ENCODE results near the gene MAN2B1. TPM values are rescaled to one million over a fixed set of nuclear protein-coding genes. Genes with fewer than 3 reads are reported as not detected.

The MAN2B1 gene
- total RNA-seq, 1 experiment from 2014 or later, result 48.2 TPM

DNA sequence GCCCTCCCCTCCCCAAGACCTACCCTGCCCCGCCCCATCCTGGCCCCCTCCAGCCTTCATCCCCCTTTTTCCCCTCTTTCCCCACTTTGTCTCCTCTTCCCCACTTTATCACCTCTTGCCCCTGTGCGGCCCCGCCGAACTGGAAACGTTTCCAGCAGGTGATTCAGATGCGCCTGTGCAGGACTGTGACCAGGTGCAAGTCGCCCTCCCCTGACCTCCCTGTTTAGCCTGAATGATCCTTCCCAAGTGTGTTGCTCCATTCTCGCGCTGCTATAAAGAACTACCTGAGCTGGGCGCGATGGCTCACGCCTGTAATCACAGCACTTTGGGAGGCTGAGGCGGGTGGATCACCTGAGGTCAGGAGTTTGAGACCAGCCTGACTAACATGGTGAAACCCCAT lies 29.9 kb downstream of the MAN2B1 start:
- no peaks in the 10 kb centered on the region for H3K36me3 ChIP-seq (ENCODE audit: low read depth)
- DNase-seq, result no peak
- CTCF ChIA-PET, result no interaction called here
- H3K27me3 ChIP-seq (ENCODE audit: insufficient read depth, low read depth), result no peaks in the 10 kb centered on the region
- H3F3A ChIP-seq (ENCODE audit: insufficient read depth, low read depth), result peaks cover 27% of the 10 kb centered on the region
- TF ChIP-seq EZH2 (IDR thresholded peaks at IDR 0.05; ENCODE audit: low read depth), result no peak
- TF ChIP-seq, protein P1, sequence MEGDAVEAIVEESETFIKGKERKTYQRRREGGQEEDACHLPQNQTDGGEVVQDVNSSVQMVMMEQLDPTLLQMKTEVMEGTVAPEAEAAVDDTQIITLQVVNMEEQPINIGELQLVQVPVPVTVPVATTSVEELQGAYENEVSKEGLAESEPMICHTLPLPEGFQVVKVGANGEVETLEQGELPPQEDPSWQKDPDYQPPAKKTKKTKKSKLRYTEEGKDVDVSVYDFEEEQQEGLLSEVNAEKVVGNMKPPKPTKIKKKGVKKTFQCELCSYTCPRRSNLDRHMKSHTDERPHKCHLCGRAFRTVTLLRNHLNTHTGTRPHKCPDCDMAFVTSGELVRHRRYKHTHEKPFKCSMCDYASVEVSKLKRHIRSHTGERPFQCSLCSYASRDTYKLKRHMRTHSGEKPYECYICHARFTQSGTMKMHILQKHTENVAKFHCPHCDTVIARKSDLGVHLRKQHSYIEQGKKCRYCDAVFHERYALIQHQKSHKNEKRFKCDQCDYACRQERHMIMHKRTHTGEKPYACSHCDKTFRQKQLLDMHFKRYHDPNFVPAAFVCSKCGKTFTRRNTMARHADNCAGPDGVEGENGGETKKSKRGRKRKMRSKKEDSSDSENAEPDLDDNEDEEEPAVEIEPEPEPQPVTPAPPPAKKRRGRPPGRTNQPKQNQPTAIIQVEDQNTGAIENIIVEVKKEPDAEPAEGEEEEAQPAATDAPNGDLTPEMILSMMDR (conservative IDR thresholded peaks at IDR 0.05), result no peak
- no TSS peak for BruUV-seq (replicated peaks)
- POLR2A ChIA-PET (ENCODE audit: unreplicated experiment), result no interaction called here
- no peaks in the 10 kb centered on the region for H4K20me1 ChIP-seq (ENCODE audit: insufficient read depth)
- H3K79me2 ChIP-seq (ENCODE audit: low read depth), result no peaks in the 10 kb centered on the region
- intact Hi-C loops (cut with micrococcal nuclease; ENCODE audit: unreplicated experiment), result no loop called here
- H3K27ac ChIP-seq, result no peak overlapping the region
- H2AFZ ChIP-seq, result no peak overlapping the region
- no peaks in the 10 kb centered on the region for H3K9me2 ChIP-seq (ENCODE audit: insufficient read depth)
- no peaks in the 10 kb centered on the region for H3K4me1 ChIP-seq (replicated peaks; ENCODE audit: insufficient read depth)
- H3K4me2 ChIP-seq, result no peak overlapping the region
- H3K4me3 ChIP-seq, result no peak overlapping the region
- H3K9me3 ChIP-seq (ENCODE audit: insufficient read depth, low read depth), result peaks cover 12% of the 10 kb centered on the region; the same call in 1 of the 2 replicates

DNA sequence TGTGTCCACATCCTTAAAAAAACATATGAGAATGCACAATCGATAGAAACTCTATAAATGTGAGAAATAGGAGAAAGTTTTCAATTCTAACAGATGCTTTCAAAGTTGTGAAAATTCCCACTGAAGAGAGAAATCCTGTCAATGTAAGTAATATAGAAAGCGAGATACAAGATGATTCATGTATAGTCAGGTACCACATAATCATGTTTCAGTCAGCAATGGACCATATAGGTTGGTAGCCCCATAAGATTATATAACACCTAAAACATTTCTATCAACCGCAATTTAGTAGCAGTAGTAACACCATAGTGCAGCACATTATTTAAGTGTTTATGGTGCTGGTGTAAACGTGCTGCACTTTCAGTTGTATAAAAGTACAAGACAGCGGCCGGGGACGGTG lies 37.3 kb downstream of the MAN2B1 start:
- POLR2A ChIA-PET (ENCODE audit: unreplicated experiment), result no interaction called here
- CTCF ChIA-PET, result no interaction called here
- Histone ChIP-seq H3K79me2 (ENCODE audit: low read depth) (no peaks in the 10 kb centered on the region), H3K27me3 (ENCODE audit: insufficient read depth, low read depth) (no peaks in the 10 kb centered on the region), H2AFZ (no peak overlapping the region), H3K4me2 (no peak overlapping the region), H3K4me3 (0 out of 2 replicates have a peak overlapping the region, but pooled peaks have one; percentile 0), H3K4me1 (replicated peaks; ENCODE audit: insufficient read depth) (no peaks in the 10 kb centered on the region), H3F3A (ENCODE audit: insufficient read depth, low read depth) (peaks cover 63% of the 10 kb centered on the region), H4K20me1 (ENCODE audit: insufficient read depth) (no peaks in the 10 kb centered on the region), H3K9me3 (ENCODE audit: insufficient read depth, low read depth) (peaks cover 81% of the 10 kb centered on the region), H3K27ac (no peak overlapping the region), H3K36me3 (ENCODE audit: low read depth) (peaks cover 65% of the 10 kb centered on the region), H3K9me2 (ENCODE audit: insufficient read depth) (no peaks in the 10 kb centered on the region)
- TF ChIP-seq, protein P1 (conservative IDR thresholded peaks at IDR 0.05), result no peak
- no peak for TF ChIP-seq EZH2 (IDR thresholded peaks at IDR 0.05; ENCODE audit: low read depth)
- BruUV-seq (replicated peaks), result no TSS peak
- intact Hi-C loops (cut with micrococcal nuclease; ENCODE audit: unreplicated experiment), result no loop called here
- DNase-seq, result peak in 1 of 2 experiments; percentile 17

DNA sequence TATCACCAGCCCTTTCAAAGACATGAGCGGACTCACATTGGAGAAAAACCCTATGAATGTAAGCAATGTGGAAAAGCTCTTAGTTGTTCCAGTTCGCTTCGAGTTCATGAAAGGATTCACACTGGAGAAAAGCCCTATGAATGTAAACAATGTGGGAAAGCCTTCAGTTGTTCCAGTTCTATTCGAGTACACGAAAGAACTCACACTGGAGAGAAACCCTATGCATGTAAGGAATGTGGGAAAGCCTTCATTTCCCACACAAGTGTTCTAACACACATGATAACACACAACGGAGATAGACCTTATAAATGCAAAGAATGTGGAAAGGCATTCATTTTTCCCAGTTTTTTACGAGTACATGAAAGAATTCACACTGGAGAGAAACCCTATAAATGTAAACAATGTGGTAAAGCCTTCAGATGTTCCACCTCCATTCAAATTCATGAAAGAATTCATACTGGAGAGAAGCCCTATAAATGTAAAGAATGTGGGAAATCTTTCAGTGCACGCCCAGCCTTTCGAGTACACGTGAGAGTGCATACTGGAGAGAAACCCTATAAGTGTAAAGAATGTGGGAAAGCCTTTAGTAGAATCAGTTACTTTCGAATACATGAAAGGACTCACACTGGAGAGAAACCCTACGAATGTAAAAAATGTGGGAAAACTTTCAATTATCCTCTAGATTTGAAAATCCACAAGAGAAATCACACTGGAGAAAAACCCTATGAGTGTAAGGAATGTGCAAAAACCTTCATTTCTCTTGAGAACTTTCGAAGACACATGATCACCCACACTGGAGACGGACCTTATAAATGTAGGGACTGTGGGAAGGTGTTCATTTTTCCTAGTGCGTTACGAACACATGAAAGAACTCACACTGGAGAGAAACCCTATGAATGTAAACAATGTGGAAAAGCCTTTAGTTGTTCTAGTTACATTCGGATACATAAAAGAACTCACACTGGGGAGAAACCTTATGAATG lies 38.2 kb downstream of the MAN2B1 start:
- CTCF ChIA-PET, result no interaction called here
- DNase-seq, result peak in 1 of 2 experiments; percentile 59
- Histone ChIP-seq H3K4me3 (peak overlapping the region; percentile 17; the same call in 1 of the 2 replicates), H3K9me2 (ENCODE audit: insufficient read depth) (no peaks in the 10 kb centered on the region), H3F3A (ENCODE audit: insufficient read depth, low read depth) (peaks cover 54% of the 10 kb centered on the region), H3K4me1 (replicated peaks; ENCODE audit: insufficient read depth) (no peaks in the 10 kb centered on the region), H3K79me2 (ENCODE audit: low read depth) (no peaks in the 10 kb centered on the region), H3K27me3 (ENCODE audit: insufficient read depth, low read depth) (no peaks in the 10 kb centered on the region), H3K27ac (no peak overlapping the region), H3K9me3 (ENCODE audit: insufficient read depth, low read depth) (peaks cover 89% of the 10 kb centered on the region), H3K36me3 (ENCODE audit: low read depth) (peaks cover 73% of the 10 kb centered on the region), H3K4me2 (no peak overlapping the region), H4K20me1 (ENCODE audit: insufficient read depth) (no peaks in the 10 kb centered on the region), H2AFZ (no peak overlapping the region)
- intact Hi-C loops (cut with micrococcal nuclease; ENCODE audit: unreplicated experiment), result no loop called here
- no peak for TF ChIP-seq EZH2 (IDR thresholded peaks at IDR 0.05; ENCODE audit: low read depth)
- POLR2A ChIA-PET (ENCODE audit: unreplicated experiment), result no interaction called here
- no TSS peak for BruUV-seq (replicated peaks)

All from PC-9 (cell line).